Kidney (tissue), 14 donors: ENCODE data around the gene ZC3H14. TPM values are rescaled to one million over a fixed set of nuclear protein-coding genes. Genes with fewer than 3 reads are reported as not detected.

Experiments
- DNase-seq, 5 donors: peaks; one replicate each; pipeline ENCODE4 v3.0.0-alpha.2; 2013 to 2020
- FAIRE-seq: peaks from 2 replicates; lab custom pipeline; 2012; peaks lifted over from hg19 to GRCh38; lab: Jason Lieb, UNC
- H3K27ac ChIP-seq, 2 donors: one replicate each; pipeline ENCODE4 v1.7.0; 2013; ENCODE audit warnings: low read depth in 2 of 2, low read length in 2 of 2, inconsistent platforms in 1 of 2
- H3K27me3 ChIP-seq: one replicate; pipeline ENCODE4 v1.7.1; 2013; ENCODE audit warnings: low read length, inconsistent platforms; ENCODE audit not compliant: control insufficient read depth, insufficient read depth
- H3K36me3 ChIP-seq, 3 donors: one replicate each; pipeline versions ENCODE4 v1.7.0 to v1.7.1; 2013; ENCODE audit warnings: low read length in 3 of 3, control low read depth in 1 of 3, inconsistent platforms in 1 of 3; ENCODE audit not compliant: insufficient read depth in 3 of 3, control insufficient read depth in 2 of 3
- H3K4me1 ChIP-seq, 3 donors: one replicate each; pipeline versions ENCODE4 v1.7.0 to v1.7.1; 2013; ENCODE audit warnings: low read length in 3 of 3, inconsistent platforms in 1 of 3, low read depth in 1 of 3; ENCODE audit not compliant: control insufficient read depth in 2 of 3, insufficient read depth in 2 of 3
- H3K4me3 ChIP-seq, 3 donors: one replicate each; pipeline versions ENCODE4 v1.7.0 to v1.8.1; 2013; ENCODE audit warnings: low read length in 3 of 3, control low read depth in 1 of 3, inconsistent platforms in 1 of 3
- H3K9ac ChIP-seq, 3 donors: one replicate each; pipeline versions ENCODE4 v1.7.0 to v1.7.1; 2013; ENCODE audit warnings: low read length in 3 of 3, control low read depth in 1 of 3, inconsistent platforms in 1 of 3
- H3K9me3 ChIP-seq, 3 donors: one replicate each; pipeline versions ENCODE4 v1.7.0 to v1.7.1; 2013; ENCODE audit warnings: low read length in 3 of 3, control low read depth in 1 of 3, inconsistent platforms in 1 of 3; ENCODE audit not compliant: control insufficient read depth in 2 of 3, insufficient read depth in 1 of 3
- CTCF ChIP-seq: IDR thresholded peaks from 3 replicates; pipeline ENCODE4 v1.5.1; 2012; ENCODE audit warnings: mild to moderate bottlenecking, moderate library complexity, borderline replicate concordance; ENCODE audit not compliant: insufficient read depth; ENCODE audit errors: extremely low read depth
- intact Hi-C: fragments of 100-400 bp; cut with DNase I; formaldehyde crosslinking; loops from one replicate; pipeline ENCODE4 v1.11.1; 2022
- polyA plus RNA-seq: library from polyadenylated mRNA; stranded (reverse); fragments of 350-450 nt; fragmentation: Illumina TruSeq; extraction: RNeasy Lipid Tissue Mini Kit (QIAGEN cat#74804); gene quantifications from one replicate; pipeline ENCODE4 v1.2.3, GENCODE V29; 2014; ENCODE audit warnings: low read depth, low replicate concordance; ENCODE audit not compliant: insufficient read depth
- total RNA-seq: library from RNA; stranded (reverse); fragmentation: NEBNext Ultra II Directional; extraction: Animal tissue kit (Norgen Biotek cat#: 25700); gene quantifications from one replicate; pipeline ENCODE4 v1.2.1, GENCODE V29; 2021
- donor health status: control.
- donor health status: control.
- donor health status: control.
- donor health status: control.
- donor health status: control.
- donor health status: DM: yes; HTN: yes; CAD: no.
- donor health status: Normal renal cell carcinoma (clear cell type).

ZC3H14 gene
- total and polyA plus RNA-seq, 2 donors from 2014 or later, result 27.7 to 49.7 TPM

GRCh38 chr14:88516861-88517357 lies 45.9 kb upstream of the ZC3H14 start:
- Histone ChIP-seq H3K36me3 (peaks cover 0 to 2% (median 0%) of the 10 kb centered on the region in 3 donors), H3K4me3 (peak overlapping the region in 2 of 3 donors; percentile 21 to 54), H3K27me3 (no peaks in the 10 kb centered on the region), H3K9me3 (no peaks in the 10 kb centered on the region), H3K9ac (peak overlapping the region in 1 of 3 donors; percentile 65), H3K27ac (peak overlapping the region; percentile 3 to 11), H3K4me1 (peaks cover 0 to 14% (median 8%) of the 10 kb centered on the region in 3 donors)
- TF ChIP-seq CTCF, result no peak
- intact Hi-C loops, result no loop called here
- FAIRE-seq (no peak), DNase-seq (peak in 3 of 5 donors; percentile 11 to 68 (median 65))

DNA sequence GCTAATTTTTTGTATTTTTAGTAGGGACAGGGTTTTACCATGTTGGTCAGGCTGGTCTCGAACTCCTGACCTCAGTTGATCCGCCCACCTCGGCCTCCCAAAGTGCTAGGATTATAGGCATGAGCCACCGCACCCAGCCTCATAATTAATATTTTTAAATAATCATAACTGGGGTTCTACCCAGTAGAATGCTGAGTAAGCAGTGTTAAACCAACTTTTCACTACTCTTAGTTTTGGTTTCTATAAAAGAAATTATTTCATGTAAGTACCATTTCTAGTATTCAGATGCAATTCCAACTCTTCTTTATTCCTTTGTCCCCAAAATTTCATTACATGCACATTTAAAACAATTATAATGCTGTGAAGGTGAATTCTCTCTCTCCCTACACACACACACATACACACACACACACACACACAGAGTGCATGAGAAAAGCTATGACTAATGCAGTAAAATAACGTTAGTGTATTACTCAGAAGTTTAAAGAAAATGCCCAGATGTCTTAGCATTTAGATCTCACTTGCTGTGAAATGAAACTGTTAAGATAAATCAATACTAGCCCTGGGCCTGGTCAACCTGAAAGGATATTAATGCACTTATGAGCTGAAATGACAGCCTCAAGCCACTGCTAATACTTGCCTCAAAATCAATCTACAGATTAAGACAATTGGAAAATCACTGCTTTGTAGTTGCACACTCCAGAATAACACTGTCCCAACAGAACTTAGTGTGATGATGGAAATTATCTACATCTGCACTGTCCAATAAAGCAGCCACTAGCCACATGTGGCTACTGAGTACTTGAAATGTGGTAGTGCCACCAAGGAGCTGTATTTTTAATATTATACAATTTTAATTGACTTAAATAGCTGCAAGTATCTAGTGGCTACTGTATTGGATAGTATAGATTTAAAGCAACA lies 44.0 kb upstream of the ZC3H14 start:
- Histone ChIP-seq H3K4me3 (no peak overlapping the region), H3K9me3 (no peaks in the 10 kb centered on the region), H3K4me1 (peaks cover 0 to 14% (median 8%) of the 10 kb centered on the region in 3 donors), H3K36me3 (peaks cover 0 to 2% (median 0%) of the 10 kb centered on the region in 3 donors), H3K9ac (no peak overlapping the region), H3K27ac (no peak overlapping the region), H3K27me3 (no peaks in the 10 kb centered on the region)
- no peak for DNase-seq
- no peak for FAIRE-seq
- TF ChIP-seq CTCF, result no peak
- intact Hi-C loops, result no loop called here

- Histone ChIP-seq H3K9me3 (no peaks in the 10 kb centered on the region), H3K27me3 (no peaks in the 10 kb centered on the region), H3K9ac (no peak overlapping the region), H3K4me3 (no peak overlapping the region), H3K27ac (no peak overlapping the region), H3K36me3 (peaks cover 0 to 2% (median 0%) of the 10 kb centered on the region in 3 donors), H3K4me1 (peaks cover 0 to 14% (median 8%) of the 10 kb centered on the region in 3 donors)
- DNase-seq, result no peak
- FAIRE-seq, result no peak
- intact Hi-C loops, result no loop called here
- no peak for TF ChIP-seq CTCF
These were observed 42.9 kb upstream of the ZC3H14 start for GRCh38 chr14:88519907-88520306.
